Endothelial cell of umbilical vein (primary cell): ENCODE results near the gene CLDN12. TPM values are rescaled to one million over a fixed set of nuclear protein-coding genes. Genes with fewer than 3 reads are reported as not detected.
A peak's percentile ranks its signal among the peaks of the same experiment; 100 is the strongest.

Experiments used
- BruUV-seq: library from RNA; stranded (reverse); fragments of 400-500 nt; replicated peaks from 2 replicates; lab custom pipeline; 2021; lab: Mats Ljungman, UMichigan
- CTCF ChIA-PET: fragments of 300-600, 350-600 bp; sonication (Branson Sonifier 250); formaldehyde crosslinking; loops from one replicate; lab custom pipeline; 2021; ENCODE audit warnings: antibody characterized with exemption, inconsistent platforms; lab: Charles Lee
- POLR2A ChIA-PET: fragments of 300-600, 350-600 bp; sonication (Branson Sonifier 250); formaldehyde crosslinking; loops from one replicate; lab custom pipeline; 2021; ENCODE audit warnings: antibody characterized with exemption, inconsistent platforms; lab: Charles Lee
- DNase-seq: peaks from one replicate; pipeline ENCODE4 v3.0.0-alpha.2; 2011; ENCODE audit warnings: low read depth, low spot score
- FAIRE-seq: peaks from 2 replicates; lab custom pipeline; 2011; peaks lifted over from hg19 to GRCh38; lab: Jason Lieb, UNC
- H2AFZ ChIP-seq: 2 replicates; pipeline ENCODE4 v1.6.0; 2012; ENCODE audit warnings: low read depth, low read length, control low read depth, inconsistent platforms
- H3K27ac ChIP-seq: 2 replicates; pipeline ENCODE4 v1.5.1; 2011; ENCODE audit warnings: low read depth, mild to moderate bottlenecking, control low read depth, low read length, moderate library complexity; ENCODE audit not compliant: insufficient read depth
- H3K27me3 ChIP-seq, 2 experiments: 2 replicates each; pipeline versions ENCODE4 v1.6.0 to v1.6.1; 2011; ENCODE audit warnings: low read length in 2 of 2, mixed read lengths in 1 of 2; ENCODE audit not compliant: control insufficient read depth in 2 of 2, insufficient read depth in 2 of 2
- H3K36me3 ChIP-seq, 2 experiments: 2 replicates in 1 of 2; 3 replicates in 1 of 2; pipeline ENCODE4 v1.5.1; 2011; ENCODE audit warnings: low read length in 2 of 2, mild to moderate bottlenecking in 1 of 2, moderate library complexity in 1 of 2; ENCODE audit not compliant: control insufficient read depth in 2 of 2, insufficient read depth in 2 of 2; ENCODE audit errors: extremely low read depth in 1 of 2
- H3K4me1 ChIP-seq: 3 replicates; pipeline ENCODE4 v1.5.1; 2011; ENCODE audit warnings: mild to moderate bottlenecking, low read length; ENCODE audit not compliant: control insufficient read depth, insufficient read depth; ENCODE audit errors: extremely low read depth
- H3K4me2 ChIP-seq: 2 replicates; pipeline ENCODE4 v1.6.1; 2011; ENCODE audit warnings: low read length, control low read depth, mixed read lengths; ENCODE audit not compliant: insufficient read depth
- H3K4me3 ChIP-seq, 3 experiments: fragments of 200-600 bp in 1 of 3; sonication (generic), shearing (Covaris generic) in 1 of 3; replicated peaks in 1 of 3; 2 replicates each; pipeline ENCODE4 v1.5.1; 2011 to 2016; ENCODE audit warnings: control low read depth in 3 of 3, low read length in 3 of 3, mild to moderate bottlenecking in 2 of 3, inconsistent platforms in 1 of 3, low read depth in 1 of 3, moderate library complexity in 1 of 3; ENCODE audit not compliant: insufficient read depth in 1 of 3
- H3K79me2 ChIP-seq: 2 replicates; pipeline ENCODE4 v1.6.0; 2012; ENCODE audit warnings: low read length, inconsistent platforms; ENCODE audit not compliant: control insufficient read depth, insufficient read depth
- H3K9ac ChIP-seq: replicated peaks from 2 replicates; pipeline ENCODE3; 2011; ENCODE audit warnings: low read length, control low read depth; ENCODE audit not compliant: insufficient read depth; ENCODE audit errors: extremely low read depth
- H3K9me1 ChIP-seq: replicated peaks from 3 replicates; pipeline ENCODE4 v1.6.0; 2011; ENCODE audit warnings: mild to moderate bottlenecking, low read length; ENCODE audit not compliant: control insufficient read depth, insufficient read depth; ENCODE audit errors: extremely low read depth
- H3K9me3 ChIP-seq: replicated peaks from 2 replicates; pipeline ENCODE4 v1.5.1; 2012; ENCODE audit warnings: low read length, inconsistent platforms; ENCODE audit not compliant: control insufficient read depth, insufficient read depth
- H4K20me1 ChIP-seq: replicated peaks from 2 replicates; pipeline ENCODE3; 2011; ENCODE audit warnings: mild to moderate bottlenecking, low read length; ENCODE audit not compliant: control insufficient read depth, insufficient read depth; ENCODE audit errors: extremely low read depth
- EZH2 ChIP-seq: IDR thresholded peaks from 2 replicates; pipeline ENCODE4 v1.6.1; 2012; ENCODE audit warnings: borderline replicate concordance, low read depth, mild to moderate bottlenecking, moderate library complexity, low read length, inconsistent platforms; ENCODE audit not compliant: severe bottlenecking
- FOS ChIP-seq: IDR thresholded peaks from 2 replicates; pipeline ENCODE4 v1.6.1; 2011; ENCODE audit warnings: mild to moderate bottlenecking, low read length, moderate library complexity, borderline replicate concordance; ENCODE audit not compliant: insufficient read depth
- GATA2 ChIP-seq: IDR thresholded peaks from 2 replicates; pipeline ENCODE4 v1.7.0; 2011; ENCODE audit warnings: low read depth, mild to moderate bottlenecking, moderate library complexity, mixed read lengths, low read length; ENCODE audit not compliant: insufficient read length, insufficient read depth
- JUN ChIP-seq: IDR thresholded peaks from 2 replicates; pipeline ENCODE4 v1.6.1; 2011; ENCODE audit warnings: borderline replicate concordance, low read depth; ENCODE audit not compliant: insufficient read length, insufficient read depth
- MYC ChIP-seq: IDR thresholded peaks from one replicate; pipeline ENCODE4 v1.6.1; 2011; ENCODE audit warnings: mild to moderate bottlenecking, low read depth, low read length
- POLR2A ChIP-seq: IDR thresholded peaks from 2 replicates; pipeline ENCODE4 v1.6.1; 2012; ENCODE audit warnings: low read depth, mild to moderate bottlenecking, control low read depth, low read length
- POLR2AphosphoS5 ChIP-seq: IDR thresholded peaks from 2 replicates; pipeline ENCODE4 v1.6.1; 2012; ENCODE audit warnings: low read depth, mild to moderate bottlenecking, control low read depth, low read length, moderate library complexity; ENCODE audit not compliant: insufficient read depth
- dilution Hi-C: fragments of 300-500 bp; cut with MboI; formaldehyde crosslinking; loops from one replicate; pipeline ENCODE4 v1.15.0; 2019; ENCODE audit warnings: low sequenced_read_pairs; ENCODE audit not compliant: extremely low pct_ligation_motif_present
- intact Hi-C: fragments of 100-400 bp; cut with micrococcal nuclease; formaldehyde crosslinking; loops from one replicate; pipeline ENCODE4 v1.10.0; 2022
- polyA plus RNA-seq, 4 experiments: library from polyadenylated mRNA; depleted of rRNA in 3 of 4; stranded (reverse) in 3 of 4; unstranded in 1 of 4; fragments of >200 nt; gene quantifications; 2 replicates each; pipeline versions ENCODE4 v1.2.1 to v1.2.3, GENCODE V29; 2011 to 2012; ENCODE audit warnings: missing spikeins in 1 of 4
- total RNA-seq: library from RNA; stranded (reverse); gene quantifications from 2 replicates; pipeline ENCODE4 v1.2.3, GENCODE V29; 2021
- TF ChIP-seq, protein P1 (sequence below): IDR thresholded peaks from 2 replicates; pipeline ENCODE4 v1.6.1; 2011; ENCODE audit not compliant: insufficient read depth, insufficient read length
- TF ChIP-seq, protein P2 (sequence below), 2 donors: IDR thresholded peaks; 1 replicate in 1 of 2; 2 replicates in 1 of 2; pipeline ENCODE4 v1.5.1; 2011; ENCODE audit warnings: low read length in 2 of 2, mild to moderate bottlenecking in 2 of 2, moderate library complexity in 2 of 2, control low read depth in 1 of 2, inconsistent platforms in 1 of 2, low read depth in 1 of 2; ENCODE audit not compliant: insufficient read depth in 1 of 2; ENCODE audit errors: extremely low read depth in 1 of 2

The CLDN12 gene
- total and polyA plus RNA-seq, 2 donors (not counting 3 experiments of a cell fraction or from before 2014, with no cell fraction given): 6.1 to 22.7 TPM

DNA sequence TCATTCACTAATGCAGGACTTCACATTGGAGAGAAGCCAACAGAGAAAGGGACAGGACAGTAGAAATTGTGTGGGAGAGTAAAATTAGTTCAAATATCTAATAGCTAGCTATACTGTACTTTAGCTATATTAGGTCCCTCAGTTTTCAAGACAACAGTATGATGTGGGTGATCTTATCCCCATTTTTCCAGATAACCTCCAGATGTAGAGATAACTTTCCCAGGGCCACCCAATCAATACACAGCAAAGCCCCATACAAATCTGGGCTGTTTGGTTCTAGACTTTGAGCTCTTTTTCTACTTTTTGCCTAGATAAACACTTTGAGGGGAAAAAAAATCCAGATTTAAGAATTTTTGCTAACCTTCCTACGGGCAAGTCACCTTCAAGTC, 482 bp upstream of the CLDN12 start:
- peak overlapping the region; percentile 99 for H2AFZ ChIP-seq
- H4K20me1 ChIP-seq: no peaks in the 10 kb centered on the region
- no peak for FAIRE-seq
- peak overlapping the region; percentile 57 to 90 (median 80) for H3K4me3 ChIP-seq
- H3K9me3 ChIP-seq: no peaks in the 10 kb centered on the region
- POLR2A ChIA-PET: interaction anchor here (0.9 kb wide), 1 partner anchor 12 kb away, joined by 3 read pairs; no protein-coding TSS in a partner anchor
- no peaks in the 10 kb centered on the region for H3K9me1 ChIP-seq
- peaks cover 6% of the 10 kb centered on the region for H3K4me1 ChIP-seq
- peak overlapping the region; percentile 96 for H3K4me2 ChIP-seq
- no peaks in the 10 kb centered on the region for H3K79me2 ChIP-seq
- no peak for DNase-seq
- CTCF ChIA-PET: no interaction called here
- dilution Hi-C loops (no loop called here), intact Hi-C loops (loop anchor here (1.0 kb wide), 2 partner anchors 9 to 56 kb away; partner anchors contain the start of gene GTPBP10)
- BruUV-seq: no TSS peak
- H3K36me3 ChIP-seq: no peaks in the 10 kb centered on the region
- no peak overlapping the region for H3K9ac ChIP-seq
- TF ChIP-seq, protein P1, sequence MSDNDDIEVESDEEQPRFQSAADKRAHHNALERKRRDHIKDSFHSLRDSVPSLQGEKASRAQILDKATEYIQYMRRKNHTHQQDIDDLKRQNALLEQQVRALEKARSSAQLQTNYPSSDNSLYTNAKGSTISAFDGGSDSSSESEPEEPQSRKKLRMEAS: no peak
- no peak for TF ChIP-seq EZH2
- TF ChIP-seq JUN: no peak
- TF ChIP-seq POLR2AphosphoS5: no peak
- TF ChIP-seq MYC: no peak
- TF ChIP-seq, protein P2, sequence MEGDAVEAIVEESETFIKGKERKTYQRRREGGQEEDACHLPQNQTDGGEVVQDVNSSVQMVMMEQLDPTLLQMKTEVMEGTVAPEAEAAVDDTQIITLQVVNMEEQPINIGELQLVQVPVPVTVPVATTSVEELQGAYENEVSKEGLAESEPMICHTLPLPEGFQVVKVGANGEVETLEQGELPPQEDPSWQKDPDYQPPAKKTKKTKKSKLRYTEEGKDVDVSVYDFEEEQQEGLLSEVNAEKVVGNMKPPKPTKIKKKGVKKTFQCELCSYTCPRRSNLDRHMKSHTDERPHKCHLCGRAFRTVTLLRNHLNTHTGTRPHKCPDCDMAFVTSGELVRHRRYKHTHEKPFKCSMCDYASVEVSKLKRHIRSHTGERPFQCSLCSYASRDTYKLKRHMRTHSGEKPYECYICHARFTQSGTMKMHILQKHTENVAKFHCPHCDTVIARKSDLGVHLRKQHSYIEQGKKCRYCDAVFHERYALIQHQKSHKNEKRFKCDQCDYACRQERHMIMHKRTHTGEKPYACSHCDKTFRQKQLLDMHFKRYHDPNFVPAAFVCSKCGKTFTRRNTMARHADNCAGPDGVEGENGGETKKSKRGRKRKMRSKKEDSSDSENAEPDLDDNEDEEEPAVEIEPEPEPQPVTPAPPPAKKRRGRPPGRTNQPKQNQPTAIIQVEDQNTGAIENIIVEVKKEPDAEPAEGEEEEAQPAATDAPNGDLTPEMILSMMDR (IDR thresholded peaks at IDR 0.05; ENCODE audit: extremely low read depth in 1 of 2, insufficient read depth in 1 of 2, low read depth in 1 of 2, low read length in 2 of 2): no peak
- no peak for TF ChIP-seq FOS
- TF ChIP-seq POLR2A: no peak
- no peak for TF ChIP-seq GATA2
- peaks cover 6 to 14% of the 10 kb centered on the region in 2 experiments for H3K27me3 ChIP-seq
- no peak overlapping the region for H3K27ac ChIP-seq
